KMS-11 (cell line): ENCODE results near the gene RBM22.

Experiments
- H2AFZ ChIP-seq: fragments of 200-600 bp; sonication (generic); 2 replicates; pipeline ENCODE4 v1.6.1; 2016; ENCODE audit warnings: antibody characterized with exemption, mixed run types, low read depth
- H3K27ac ChIP-seq: fragments of 200-600 bp; sonication (generic); 2 replicates; pipeline ENCODE4 v1.6.1; 2016; ENCODE audit warnings: mild to moderate bottlenecking, mixed run types
- H3K27me3 ChIP-seq: fragments of 200-600 bp; sonication (generic); 2 replicates; pipeline ENCODE4 v1.6.1; 2017; ENCODE audit warnings: mild to moderate bottlenecking, low read depth, mixed run types, moderate library complexity; ENCODE audit not compliant: insufficient read depth
- H3K36me3 ChIP-seq: fragments of 200-600 bp; sonication (generic); 2 replicates; pipeline ENCODE4 v1.6.1; 2017; ENCODE audit warnings: mild to moderate bottlenecking, mixed run types; ENCODE audit not compliant: insufficient read depth
- H3K4me1 ChIP-seq: fragments of 200-600 bp; sonication (generic); 2 replicates; pipeline ENCODE4 v1.6.1; 2016; ENCODE audit warnings: mild to moderate bottlenecking, low read depth, mixed run types; ENCODE audit not compliant: poor library complexity, severe bottlenecking
- H3K4me2 ChIP-seq: fragments of 200-600 bp; sonication (generic); 2 replicates; pipeline ENCODE4 v1.7.0; 2016; ENCODE audit warnings: mild to moderate bottlenecking, mixed run types
- H3K4me3 ChIP-seq: fragments of 200-600 bp; sonication (generic); IDR thresholded peaks from 2 replicates; pipeline ENCODE4 v1.6.1; 2017; ENCODE audit warnings: low read depth, low read length, mixed read lengths; ENCODE audit not compliant: insufficient read depth
- H3K79me2 ChIP-seq: fragments of 200-600 bp; sonication (generic); 2 replicates; pipeline ENCODE4 v1.6.1; 2016; ENCODE audit warnings: low read depth, mixed run types; ENCODE audit not compliant: insufficient read depth
- H3K9ac ChIP-seq: fragments of 200-600 bp; sonication (generic); 2 replicates; pipeline ENCODE4 v1.6.1; 2016; ENCODE audit warnings: mild to moderate bottlenecking, mixed run types
- H4K20me1 ChIP-seq: fragments of 200-600 bp; sonication (generic); 2 replicates; pipeline ENCODE4 v1.6.1; 2016; ENCODE audit warnings: mild to moderate bottlenecking, mixed run types; ENCODE audit not compliant: insufficient read depth
- TF ChIP-seq, protein P1 (sequence below): fragments of 200-600 bp; sonication (generic); conservative IDR thresholded peaks from 2 replicates; pipeline ENCODE4 v1.6.1; 2017; ENCODE audit warnings: low read depth, mild to moderate bottlenecking, antibody characterized with exemption, low read length, moderate library complexity, mixed read lengths

RBM22 gene

GRCh38 chr5:150658699-150659265 lies 42.1 kb downstream of the RBM22 start:
- no peak overlapping the region for H3K4me3 ChIP-seq
- H4K20me1 ChIP-seq: no peaks in the 10 kb centered on the region
- H3K27ac ChIP-seq: no peak overlapping the region
- H3K4me2 ChIP-seq: no peak overlapping the region
- no peak overlapping the region for H3K9ac ChIP-seq
- no peaks in the 10 kb centered on the region for H3K27me3 ChIP-seq
- no peaks in the 10 kb centered on the region for H3K4me1 ChIP-seq
- H3K79me2 ChIP-seq: no peaks in the 10 kb centered on the region
- H3K36me3 ChIP-seq: no peaks in the 10 kb centered on the region
- TF ChIP-seq, protein P1, sequence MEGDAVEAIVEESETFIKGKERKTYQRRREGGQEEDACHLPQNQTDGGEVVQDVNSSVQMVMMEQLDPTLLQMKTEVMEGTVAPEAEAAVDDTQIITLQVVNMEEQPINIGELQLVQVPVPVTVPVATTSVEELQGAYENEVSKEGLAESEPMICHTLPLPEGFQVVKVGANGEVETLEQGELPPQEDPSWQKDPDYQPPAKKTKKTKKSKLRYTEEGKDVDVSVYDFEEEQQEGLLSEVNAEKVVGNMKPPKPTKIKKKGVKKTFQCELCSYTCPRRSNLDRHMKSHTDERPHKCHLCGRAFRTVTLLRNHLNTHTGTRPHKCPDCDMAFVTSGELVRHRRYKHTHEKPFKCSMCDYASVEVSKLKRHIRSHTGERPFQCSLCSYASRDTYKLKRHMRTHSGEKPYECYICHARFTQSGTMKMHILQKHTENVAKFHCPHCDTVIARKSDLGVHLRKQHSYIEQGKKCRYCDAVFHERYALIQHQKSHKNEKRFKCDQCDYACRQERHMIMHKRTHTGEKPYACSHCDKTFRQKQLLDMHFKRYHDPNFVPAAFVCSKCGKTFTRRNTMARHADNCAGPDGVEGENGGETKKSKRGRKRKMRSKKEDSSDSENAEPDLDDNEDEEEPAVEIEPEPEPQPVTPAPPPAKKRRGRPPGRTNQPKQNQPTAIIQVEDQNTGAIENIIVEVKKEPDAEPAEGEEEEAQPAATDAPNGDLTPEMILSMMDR: no peak
- no peak overlapping the region for H2AFZ ChIP-seq

DNA sequence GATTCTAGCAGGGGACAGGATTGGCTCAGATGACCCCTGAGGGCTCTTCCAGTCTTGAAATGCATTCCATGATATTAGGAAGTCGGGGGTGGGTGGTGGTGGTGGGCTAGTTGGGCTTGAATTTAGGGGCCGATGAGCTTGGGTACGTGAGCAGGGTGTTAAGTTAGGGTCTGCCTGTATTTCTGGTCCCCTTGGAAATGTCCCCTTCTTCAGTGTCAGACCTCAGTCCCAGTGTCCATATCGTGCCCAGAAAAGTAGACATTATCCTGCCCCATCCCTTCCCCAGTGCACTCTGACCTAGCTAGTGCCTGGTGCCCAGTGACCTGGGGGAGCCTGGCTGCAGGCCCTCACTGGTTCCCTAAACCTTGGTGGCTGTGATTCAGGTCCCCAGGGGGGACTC lies 42.7 kb downstream of the RBM22 start:
- no peak overlapping the region for H3K4me2 ChIP-seq
- no peaks in the 10 kb centered on the region for H3K4me1 ChIP-seq
- H3K9ac ChIP-seq: no peak overlapping the region
- H3K27me3 ChIP-seq: no peaks in the 10 kb centered on the region
- H2AFZ ChIP-seq: no peak overlapping the region
- H3K79me2 ChIP-seq: no peaks in the 10 kb centered on the region
- TF ChIP-seq, protein P1: no peak
- no peaks in the 10 kb centered on the region for H4K20me1 ChIP-seq
- no peak overlapping the region for H3K27ac ChIP-seq
- H3K4me3 ChIP-seq: no peak overlapping the region
- H3K36me3 ChIP-seq: no peaks in the 10 kb centered on the region

- Histone ChIP-seq H3K36me3 (no peaks in the 10 kb centered on the region), H3K4me3 (no peak overlapping the region), H3K9ac (peak overlapping the region; percentile 63; the same call in 1 of the 2 replicates), H3K27ac (no peak overlapping the region), H3K4me2 (peak overlapping the region; percentile 39; the same call in 1 of the 2 replicates), H4K20me1 (no peaks in the 10 kb centered on the region), H2AFZ (peak overlapping the region; percentile 90), H3K4me1 (no peaks in the 10 kb centered on the region), H3K79me2 (no peaks in the 10 kb centered on the region), H3K27me3 (no peaks in the 10 kb centered on the region)
- TF ChIP-seq, protein P1: peak; percentile 17; the same call in 1 of the 2 replicates
Measured at GRCh38 chr5:150656191-150657132, 44.4 kb downstream of the RBM22 start.

- no peak overlapping the region for H3K27ac ChIP-seq
- no peak overlapping the region for H3K4me3 ChIP-seq
- H3K36me3 ChIP-seq: no peaks in the 10 kb centered on the region
- no peaks in the 10 kb centered on the region for H3K79me2 ChIP-seq
- H3K4me2 ChIP-seq: no peak overlapping the region
- no peaks in the 10 kb centered on the region for H3K4me1 ChIP-seq
- H3K27me3 ChIP-seq: no peaks in the 10 kb centered on the region
- H4K20me1 ChIP-seq: no peaks in the 10 kb centered on the region
- H3K9ac ChIP-seq: no peak overlapping the region
- H2AFZ ChIP-seq: no peak overlapping the region
- TF ChIP-seq, protein P1: no peak
Measured at GRCh38 chr5:150655221-150655620, 45.6 kb downstream of the RBM22 start.
